ENCODE results near the gene PTX4.

PTX4 gene

DNA sequence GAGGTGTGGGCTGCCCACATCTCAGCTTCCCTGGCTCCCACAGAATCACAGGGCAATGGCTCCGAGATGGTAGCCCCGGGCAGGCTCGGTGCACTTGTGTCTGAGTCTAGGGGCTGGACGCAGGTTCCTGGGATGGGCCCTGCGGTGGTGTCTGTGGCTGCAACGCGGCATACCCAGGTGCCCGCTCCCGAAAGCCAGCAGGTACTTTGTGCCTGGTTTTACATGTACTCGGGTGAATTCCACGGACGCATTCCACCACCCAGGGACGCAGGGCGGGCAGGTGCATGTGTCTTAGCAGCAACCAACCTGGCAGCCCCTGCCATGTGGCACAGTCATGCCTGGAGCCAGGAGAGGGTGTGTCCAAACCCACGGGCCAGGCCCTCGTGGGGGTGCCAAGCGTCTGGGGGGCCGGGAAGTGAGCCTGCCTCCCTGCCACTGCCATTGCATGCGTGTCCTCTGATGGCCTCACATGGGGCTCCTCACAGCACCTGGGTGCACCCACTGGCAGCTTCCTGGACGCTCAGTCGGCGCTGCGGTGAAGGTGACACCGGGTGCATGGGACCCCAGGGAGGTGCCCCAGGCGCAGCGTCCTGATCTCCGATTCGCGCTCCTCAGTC, 40.3 kb upstream of the PTX4 start:
- in situ Hi-C loops (cut with MboI; ENCODE audit: low pct_unique_long_range_greater_than_20kb, low sequenced_read_pairs, unreplicated experiment) = no loop called here
- TF ChIP-seq, protein P1, sequence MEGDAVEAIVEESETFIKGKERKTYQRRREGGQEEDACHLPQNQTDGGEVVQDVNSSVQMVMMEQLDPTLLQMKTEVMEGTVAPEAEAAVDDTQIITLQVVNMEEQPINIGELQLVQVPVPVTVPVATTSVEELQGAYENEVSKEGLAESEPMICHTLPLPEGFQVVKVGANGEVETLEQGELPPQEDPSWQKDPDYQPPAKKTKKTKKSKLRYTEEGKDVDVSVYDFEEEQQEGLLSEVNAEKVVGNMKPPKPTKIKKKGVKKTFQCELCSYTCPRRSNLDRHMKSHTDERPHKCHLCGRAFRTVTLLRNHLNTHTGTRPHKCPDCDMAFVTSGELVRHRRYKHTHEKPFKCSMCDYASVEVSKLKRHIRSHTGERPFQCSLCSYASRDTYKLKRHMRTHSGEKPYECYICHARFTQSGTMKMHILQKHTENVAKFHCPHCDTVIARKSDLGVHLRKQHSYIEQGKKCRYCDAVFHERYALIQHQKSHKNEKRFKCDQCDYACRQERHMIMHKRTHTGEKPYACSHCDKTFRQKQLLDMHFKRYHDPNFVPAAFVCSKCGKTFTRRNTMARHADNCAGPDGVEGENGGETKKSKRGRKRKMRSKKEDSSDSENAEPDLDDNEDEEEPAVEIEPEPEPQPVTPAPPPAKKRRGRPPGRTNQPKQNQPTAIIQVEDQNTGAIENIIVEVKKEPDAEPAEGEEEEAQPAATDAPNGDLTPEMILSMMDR (IDR thresholded peaks at IDR 0.05; ENCODE audit: extremely low read depth, insufficient read depth, missing control alignments) = no peak
- no peak for DNase-seq (ENCODE audit: low spot score)

DNA sequence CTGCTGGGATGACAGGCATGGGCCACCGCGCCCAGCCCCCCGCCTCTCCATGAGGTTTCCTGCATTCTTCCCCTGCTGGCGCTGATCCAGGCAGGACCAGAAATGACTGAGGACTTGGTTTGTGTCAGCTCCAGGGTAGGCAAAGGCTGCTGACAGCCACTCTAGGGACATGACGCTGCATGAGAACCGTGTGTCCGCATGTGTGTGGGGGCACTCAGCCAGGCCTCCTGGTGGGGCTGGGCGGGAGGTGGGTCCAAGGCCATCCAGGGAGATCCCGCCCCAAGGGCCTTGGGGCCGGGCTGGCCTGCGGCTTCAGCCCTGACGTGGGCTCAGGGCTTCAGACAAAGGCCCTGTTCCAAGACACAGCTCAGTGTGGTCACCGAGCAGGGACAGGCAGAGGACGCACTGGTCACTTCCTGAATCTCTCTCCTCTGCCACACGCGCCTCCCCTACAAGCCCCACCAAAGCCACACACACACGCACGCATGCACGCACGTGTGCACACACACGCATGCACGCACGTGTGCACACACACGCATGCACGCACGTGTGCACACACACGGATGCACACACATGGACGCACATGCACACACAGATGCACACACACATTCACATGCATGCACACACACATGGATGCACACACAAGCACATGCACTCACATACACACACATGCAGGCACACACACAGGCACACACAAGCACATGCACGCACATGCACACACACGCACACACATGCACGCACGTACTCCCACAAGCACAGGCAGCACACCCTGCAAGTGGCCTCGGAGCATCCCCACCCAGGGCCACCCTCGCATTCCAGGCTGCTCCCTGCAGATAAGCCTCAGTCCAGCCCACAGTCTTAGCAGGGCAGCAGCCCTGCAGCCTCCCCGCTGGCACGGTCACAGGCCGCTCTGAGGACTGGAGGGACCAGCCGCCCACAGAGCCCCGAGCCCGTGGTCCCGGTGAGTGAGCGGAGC, 39.4 kb upstream of the PTX4 start:
- in situ Hi-C loops (cut with MboI; ENCODE audit: low pct_unique_long_range_greater_than_20kb, low sequenced_read_pairs, unreplicated experiment) = no loop called here
- TF ChIP-seq, protein P1 (IDR thresholded peaks at IDR 0.05; ENCODE audit: extremely low read depth, insufficient read depth, missing control alignments) = no peak
- DNase-seq (ENCODE audit: low spot score) = no peak

DNA sequence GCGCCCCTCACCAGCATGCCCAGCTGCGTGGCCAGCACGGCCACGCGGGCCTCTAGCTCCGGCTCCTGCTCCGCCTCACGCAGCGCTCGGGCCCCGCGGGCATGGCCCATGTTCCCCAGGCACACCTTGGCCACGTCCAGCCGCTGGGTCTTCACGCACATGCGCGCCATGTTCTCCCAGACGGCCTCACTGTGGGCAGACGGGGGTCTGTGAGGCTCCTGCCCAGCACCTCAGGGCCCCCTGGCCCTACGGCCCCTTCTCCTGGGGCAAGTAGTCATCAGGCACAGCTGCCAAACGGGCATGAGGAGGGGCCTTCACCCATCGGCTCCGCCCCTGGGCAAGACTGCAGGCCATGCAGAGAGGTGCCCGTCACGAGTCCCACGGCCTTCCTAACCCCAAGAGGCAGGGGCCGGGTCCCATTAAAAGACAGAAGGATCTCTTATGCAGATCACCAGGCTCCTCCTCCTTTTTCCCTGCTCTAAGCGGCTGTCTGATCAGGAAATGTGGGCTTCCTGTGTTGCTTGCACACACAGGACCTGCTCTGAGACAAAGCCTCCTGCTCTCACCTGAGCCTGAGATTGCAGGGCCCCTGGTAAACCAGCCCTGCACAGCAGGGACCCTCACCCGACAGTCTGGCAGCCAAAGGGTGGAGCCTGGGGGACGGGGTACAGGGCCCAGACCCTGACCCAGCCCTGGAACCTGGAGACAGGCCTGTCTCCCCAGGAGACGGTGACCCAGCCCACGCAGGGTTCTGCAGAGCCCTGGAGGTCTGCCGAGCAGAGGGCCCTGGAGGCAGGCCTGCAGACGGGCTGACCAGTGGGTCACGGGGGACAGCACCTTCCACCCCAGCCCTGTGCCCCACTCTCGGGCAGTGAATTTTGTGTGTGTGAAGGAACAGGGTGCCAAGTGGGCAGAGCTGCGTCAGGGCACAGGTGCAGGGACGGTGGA, 38.1 kb upstream of the PTX4 start:
- in situ Hi-C loops (cut with MboI; ENCODE audit: low pct_unique_long_range_greater_than_20kb, low sequenced_read_pairs, unreplicated experiment) = no loop called here
- TF ChIP-seq, protein P1 (IDR thresholded peaks at IDR 0.05; ENCODE audit: extremely low read depth, insufficient read depth, missing control alignments) = no peak

DNA sequence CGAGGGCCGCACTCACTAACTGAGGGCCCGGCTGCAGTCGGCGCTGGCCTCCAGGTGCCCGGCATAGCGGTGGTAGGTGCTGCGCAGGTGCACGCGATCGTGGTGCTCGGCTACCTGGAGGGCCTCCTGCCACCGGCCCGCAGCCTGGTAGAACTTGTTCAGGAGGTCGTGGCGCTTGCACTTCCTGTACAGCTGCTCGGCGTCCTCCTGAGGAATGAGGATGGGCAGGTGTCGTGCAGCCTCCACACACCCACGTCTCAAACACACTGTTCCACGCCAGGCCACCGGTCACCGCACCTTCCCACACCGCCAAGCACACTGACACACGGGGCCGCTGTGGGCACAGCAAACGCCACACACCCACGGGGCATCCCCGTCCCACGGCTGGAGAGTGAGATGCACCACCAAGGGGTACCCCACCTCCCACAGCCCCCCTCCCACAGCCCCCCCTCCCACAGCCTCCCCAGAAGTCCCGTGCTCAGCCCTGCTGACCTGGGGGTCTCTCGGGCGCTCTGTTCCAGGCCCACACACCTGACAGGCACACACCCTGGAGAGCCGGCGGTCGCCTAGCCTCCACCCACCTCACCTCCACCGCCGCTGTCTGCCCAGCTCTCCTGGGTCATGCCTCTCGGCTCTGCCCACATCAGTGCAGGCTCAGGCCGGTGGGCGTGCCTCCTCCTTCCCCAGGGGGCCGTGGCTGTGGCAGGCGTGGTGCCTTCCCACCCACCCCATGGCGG, 37.3 kb upstream of the PTX4 start:
- TF ChIP-seq, protein P1 (IDR thresholded peaks at IDR 0.05; ENCODE audit: extremely low read depth, insufficient read depth, missing control alignments) = no peak
- in situ Hi-C loops (cut with MboI; ENCODE audit: low pct_unique_long_range_greater_than_20kb, low sequenced_read_pairs, unreplicated experiment) = no loop called here
- no peak for DNase-seq (ENCODE audit: low spot score)

More for the DNA sequence above, 38.1 kb upstream of the PTX4 start:
- DNase-seq (ENCODE audit: low spot score) = no peak

DNA sequence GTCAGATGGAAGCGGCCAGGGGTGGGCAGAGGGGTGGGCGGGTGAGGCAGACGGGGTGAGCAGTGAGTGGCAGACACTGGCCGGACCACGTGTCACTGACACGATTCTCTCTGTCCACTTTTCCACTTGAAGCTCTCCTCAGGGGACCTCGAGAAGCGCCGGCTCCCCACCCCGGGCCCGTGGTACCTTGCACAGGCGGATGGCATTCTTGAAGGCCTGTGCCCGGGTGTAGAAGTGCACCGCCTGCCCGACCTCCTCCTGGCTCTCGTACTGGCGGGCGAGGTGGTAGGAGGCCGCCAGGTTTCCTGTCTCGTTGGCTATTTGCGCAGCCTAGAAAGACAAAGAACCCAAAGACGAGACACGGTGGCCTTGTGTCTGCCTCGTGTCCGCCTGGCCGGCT, 35.6 kb upstream of the PTX4 start:
- DNase-seq (ENCODE audit: low spot score) = no peak
- in situ Hi-C loops (cut with MboI; ENCODE audit: low pct_unique_long_range_greater_than_20kb, low sequenced_read_pairs, unreplicated experiment) = no loop called here
- TF ChIP-seq, protein P1 (IDR thresholded peaks at IDR 0.05; ENCODE audit: extremely low read depth, insufficient read depth, missing control alignments) = no peak

Data from GM13977 (cell line).